HepG2 (cell line): ENCODE measurements around the gene CLIC4. TPM values are rescaled to one million over a fixed set of nuclear protein-coding genes. Genes with fewer than 3 reads are reported as not detected.
A peak's percentile ranks its signal among the peaks of the same experiment; 100 is the strongest.

Source experiments
- ATAC-seq: fragments of 200-7000 bp; cut with Tn5 transposase; 3 replicates; pipeline ENCODE4 v1.9.1; 2020; ENCODE audit warnings: mild to moderate bottlenecking, moderate library complexity
- BruUV-seq: library from RNA; stranded (reverse); fragments of 400-500 nt; replicated peaks from 2 replicates; lab custom pipeline; 2021; lab: Mats Ljungman, UMichigan
- CTCF ChIA-PET: fragments of 300-600 bp; formaldehyde crosslinking; extraction: SDS; loops from one replicate; lab custom pipeline; 2021; ENCODE audit warnings: low total read pairs, inconsistent platforms, low intra/inter-chr PET ratio; lab: Yijun Ruan, JAX
- POLR2A ChIA-PET: fragments of 350-600 bp; sonication (Branson Sonifier 250); formaldehyde crosslinking; loops from one replicate; lab custom pipeline; 2020; ENCODE audit warnings: antibody characterized with exemption, inconsistent platforms; lab: Yijun Ruan, JAX
- DNase-seq: peaks from one replicate; pipeline ENCODE4 v3.0.0-alpha.2; 2015; ENCODE audit warnings: low spot score
- FAIRE-seq: peaks from 3 replicates; lab custom pipeline; 2011; peaks lifted over from hg19 to GRCh38; lab: Jason Lieb, UNC
- H2AFZ ChIP-seq: one replicate; pipeline ENCODE4 v1.6.1; 2011; ENCODE audit warnings: low read length, inconsistent platforms
- H3K27ac ChIP-seq: fragments of 300-600 bp; 3 replicates; pipeline ENCODE4 v1.8.0; 2011; ENCODE audit warnings: mixed run types, mild to moderate bottlenecking, mixed read lengths, low read length, inconsistent platforms; ENCODE audit not compliant: insufficient read depth; ENCODE audit errors: extremely low read length
- H3K27me3 ChIP-seq, 2 experiments: fragments of 200-600 bp in 1 of 2; 2 replicates in 1 of 2; 3 replicates in 1 of 2; pipeline versions ENCODE4 v1.6.0 to v1.8.0; 2011; ENCODE audit warnings: low read length in 2 of 2, mild to moderate bottlenecking in 2 of 2, moderate library complexity in 2 of 2, inconsistent platforms in 1 of 2; ENCODE audit not compliant: insufficient read depth in 2 of 2, control insufficient read depth in 1 of 2
- H3K36me3 ChIP-seq, 2 experiments: fragments of 200-600 bp in 1 of 2; replicated peaks in 1 of 2; 2 replicates in 1 of 2; 3 replicates in 1 of 2; pipeline versions ENCODE4 v1.5.1 to v1.8.0; 2011; ENCODE audit warnings: low read length in 2 of 2, inconsistent platforms in 1 of 2; ENCODE audit not compliant: insufficient read depth in 2 of 2, control insufficient read depth in 1 of 2
- H3K4me1 ChIP-seq: 2 replicates; pipeline ENCODE4 v1.5.1; 2012; ENCODE audit warnings: low read length, inconsistent platforms; ENCODE audit not compliant: insufficient read depth
- H3K4me2 ChIP-seq: 2 replicates; pipeline ENCODE4 v1.6.0; 2011; ENCODE audit warnings: low read depth, low read length, inconsistent platforms
- H3K4me3 ChIP-seq, 3 experiments: fragments of 200-600 bp in 1 of 3; sonication (generic), shearing (Covaris generic) in 1 of 3; replicated peaks in 1 of 3; 2 replicates each; pipeline ENCODE4 v1.5.1; 2011 to 2016; ENCODE audit warnings: low read length in 3 of 3, inconsistent platforms in 2 of 3, low read depth in 2 of 3, mild to moderate bottlenecking in 2 of 3, control low read depth in 1 of 3, mixed read lengths in 1 of 3; ENCODE audit not compliant: insufficient read depth in 1 of 3
- H3K79me2 ChIP-seq: one replicate; pipeline ENCODE4 v1.6.1; 2011; ENCODE audit warnings: low read length, inconsistent platforms; ENCODE audit not compliant: insufficient read depth
- H3K9ac ChIP-seq: 2 replicates; pipeline ENCODE4 v1.6.0; 2011; ENCODE audit warnings: mild to moderate bottlenecking, low read depth, low read length, inconsistent platforms; ENCODE audit not compliant: insufficient read depth
- H3K9me3 ChIP-seq: 2 replicates; pipeline ENCODE4 v1.5.1; 2012; ENCODE audit warnings: mild to moderate bottlenecking, low read length
- H4K20me1 ChIP-seq: 2 replicates; pipeline ENCODE4 v1.6.0; 2011; ENCODE audit warnings: inconsistent platforms, mild to moderate bottlenecking, low read length, moderate library complexity; ENCODE audit not compliant: insufficient read depth
- DZIP1 ChIP-seq: sonication (generic); formaldehyde crosslinking; IDR thresholded peaks from 2 replicates; pipeline ENCODE4 v1.5.0; 2020; ENCODE audit warnings: mild to moderate bottlenecking, missing genetic modification reagents
- FOXA3 ChIP-seq: IDR thresholded peaks from 2 replicates; pipeline ENCODE4 v1.6.1; 2016; ENCODE audit warnings: missing genetic modification reagents, missing compliant biosample characterization
- MIER2 ChIP-seq: IDR thresholded peaks from 2 replicates; pipeline ENCODE4 v1.6.1; 2016; ENCODE audit warnings: missing biosample characterization, missing genetic modification reagents
- NCOR1 ChIP-seq: fragments of 200-600 bp; sonication (generic); IDR thresholded peaks from 2 replicates; pipeline ENCODE4 v1.7.0; 2017; ENCODE audit warnings: antibody characterized with exemption, low read length, borderline replicate concordance
- NFE2L1 ChIP-seq: sonication (generic); formaldehyde crosslinking; IDR thresholded peaks from 2 replicates; pipeline ENCODE4 v1.4.0; 2020; ENCODE audit warnings: missing genetic modification reagents, mild to moderate bottlenecking, borderline replicate concordance
- SIX4 ChIP-seq: sonication (generic); formaldehyde crosslinking; IDR thresholded peaks from 2 replicates; pipeline ENCODE4 v1.4.0; 2020; ENCODE audit warnings: missing genetic modification reagents
- TOE1 ChIP-seq: sonication (generic); formaldehyde crosslinking; IDR thresholded peaks from 2 replicates; pipeline ENCODE4 v1.4.0; 2020; ENCODE audit warnings: mild to moderate bottlenecking, missing genetic modification reagents
- YEATS2 ChIP-seq: sonication (generic); formaldehyde crosslinking; IDR thresholded peaks from 2 replicates; pipeline ENCODE4 v1.4.0; 2020; ENCODE audit warnings: missing genetic modification reagents, borderline replicate concordance
- ZNF710 ChIP-seq: sonication (generic); formaldehyde crosslinking; IDR thresholded peaks from 2 replicates; pipeline ENCODE4 v1.5.0; 2020; ENCODE audit warnings: mild to moderate bottlenecking, missing genetic modification reagents, borderline replicate concordance
- WGBS: methylation state at CpG from one replicate; pipeline ENCODE4 v1.1.6; 2017; ENCODE audit warnings: low lambda C conversion rate; 5-methylcytosine and 5-hydroxymethylcytosine counted together
- in situ Hi-C: cut with HindIII; loops from 2 replicates; pipeline ENCODE4 v1.10.0; 2017; ENCODE audit warnings: low pct_unique_long_range_greater_than_20kb; ENCODE audit not compliant: extremely low pct_ligation_motif_present
- intact Hi-C: fragments of 100-400 bp; cut with micrococcal nuclease; formaldehyde crosslinking; loops from one replicate; pipeline ENCODE4 v1.10.0; 2022; ENCODE audit not compliant: unreplicated experiment
- polyA plus RNA-seq, 8 experiments: library from polyadenylated mRNA; depleted of rRNA in 3 of 8; stranded (reverse) in 7 of 8; unstranded in 1 of 8; fragments of >200 nt; fragmentation: Illumina TruSeq in 4 of 8; extraction: Trizol in 4 of 8; gene quantifications; 2 replicates each; pipeline versions ENCODE4 v1.2.1 to v1.2.3, GENCODE V29; 2011 to 2016; ENCODE audit warnings: low read depth in 4 of 8, missing spikeins in 1 of 8, mixed read lengths in 1 of 8; ENCODE audit not compliant: insufficient read depth in 1 of 8
- total RNA-seq, 5 experiments: library from RNA; depleted of rRNA; stranded (reverse); fragments of >200 nt; fragmentation: Illumina TruSeq; extraction: Trizol; gene quantifications; 2 replicates each; pipeline ENCODE4 v1.2.3, GENCODE V29; 2016; ENCODE audit warnings: low read depth in 1 of 5
- TF ChIP-seq, protein P1 (sequence below): IDR thresholded peaks from 2 replicates; pipeline ENCODE4 v1.6.1; 2012; ENCODE audit warnings: low read length, improper control_type of control experiment
- TF ChIP-seq, protein P2 (sequence below): sonication (generic); formaldehyde crosslinking; IDR thresholded peaks from 2 replicates; pipeline ENCODE4 v1.5.1; 2020; ENCODE audit warnings: mild to moderate bottlenecking, missing genetic modification reagents, moderate library complexity

CLIC4 gene
- total and polyA plus RNA-seq, 2 of the 13 experiments (the other 11 are each of a cell fraction or from before 2014, with no cell fraction given) = 23.3 to 77.4 TPM

GRCh38 chr1:24714859-24715520, 30.3 kb upstream of the CLIC4 start:
- Histone ChIP-seq H3K9me3 (no peaks in the 10 kb centered on the region), H3K4me1 (peaks cover 88% of the 10 kb centered on the region), H3K4me3 (no peak overlapping the region), H3K27ac (no peak overlapping the region), H3K27me3 (no peaks in the 10 kb centered on the region), H4K20me1 (no peaks in the 10 kb centered on the region), H3K9ac (no peak overlapping the region), H3K79me2 (no peaks in the 10 kb centered on the region), H2AFZ (no peak overlapping the region), H3K4me2 (peak overlapping the region; percentile 26), H3K36me3 (no peaks in the 10 kb centered on the region)
- FAIRE-seq = no peak
- in situ Hi-C loops = no loop called here
- intact Hi-C loops = loop anchor here (1.0 kb wide), 1 partner anchor 10 kb away; no protein-coding TSS in a partner anchor
- DNase-seq = peak; percentile 49
- CTCF ChIA-PET = no interaction called here
- 73% methylated on average over 8 of the region's 8 CpGs for WGBS
- POLR2A ChIA-PET = interaction anchor here (2.3 to 3.3 kb wide), 2 partner anchors 9 kb away, joined by 7 to 22 read pairs; no protein-coding TSS in a partner anchor
- peak; percentile 42 for ATAC-seq
- no TSS peak for BruUV-seq
- no peak for TF ChIP-seq TOE1 (CRISPR knock-in tag)
- TF ChIP-seq NFE2L1 (CRISPR knock-in tag) = no peak
- no peak for TF ChIP-seq FOXA3 (CRISPR knock-in tag)
- TF ChIP-seq, protein P1, sequence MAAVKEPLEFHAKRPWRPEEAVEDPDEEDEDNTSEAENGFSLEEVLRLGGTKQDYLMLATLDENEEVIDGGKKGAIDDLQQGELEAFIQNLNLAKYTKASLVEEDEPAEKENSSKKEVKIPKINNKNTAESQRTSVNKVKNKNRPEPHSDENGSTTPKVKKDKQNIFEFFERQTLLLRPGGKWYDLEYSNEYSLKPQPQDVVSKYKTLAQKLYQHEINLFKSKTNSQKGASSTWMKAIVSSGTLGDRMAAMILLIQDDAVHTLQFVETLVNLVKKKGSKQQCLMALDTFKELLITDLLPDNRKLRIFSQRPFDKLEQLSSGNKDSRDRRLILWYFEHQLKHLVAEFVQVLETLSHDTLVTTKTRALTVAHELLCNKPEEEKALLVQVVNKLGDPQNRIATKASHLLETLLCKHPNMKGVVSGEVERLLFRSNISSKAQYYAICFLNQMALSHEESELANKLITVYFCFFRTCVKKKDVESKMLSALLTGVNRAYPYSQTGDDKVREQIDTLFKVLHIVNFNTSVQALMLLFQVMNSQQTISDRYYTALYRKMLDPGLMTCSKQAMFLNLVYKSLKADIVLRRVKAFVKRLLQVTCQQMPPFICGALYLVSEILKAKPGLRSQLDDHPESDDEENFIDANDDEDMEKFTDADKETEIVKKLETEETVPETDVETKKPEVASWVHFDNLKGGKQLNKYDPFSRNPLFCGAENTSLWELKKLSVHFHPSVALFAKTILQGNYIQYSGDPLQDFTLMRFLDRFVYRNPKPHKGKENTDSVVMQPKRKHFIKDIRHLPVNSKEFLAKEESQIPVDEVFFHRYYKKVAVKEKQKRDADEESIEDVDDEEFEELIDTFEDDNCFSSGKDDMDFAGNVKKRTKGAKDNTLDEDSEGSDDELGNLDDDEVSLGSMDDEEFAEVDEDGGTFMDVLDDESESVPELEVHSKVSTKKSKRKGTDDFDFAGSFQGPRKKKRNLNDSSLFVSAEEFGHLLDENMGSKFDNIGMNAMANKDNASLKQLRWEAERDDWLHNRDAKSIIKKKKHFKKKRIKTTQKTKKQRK = no peak
- TF ChIP-seq, protein P2, sequence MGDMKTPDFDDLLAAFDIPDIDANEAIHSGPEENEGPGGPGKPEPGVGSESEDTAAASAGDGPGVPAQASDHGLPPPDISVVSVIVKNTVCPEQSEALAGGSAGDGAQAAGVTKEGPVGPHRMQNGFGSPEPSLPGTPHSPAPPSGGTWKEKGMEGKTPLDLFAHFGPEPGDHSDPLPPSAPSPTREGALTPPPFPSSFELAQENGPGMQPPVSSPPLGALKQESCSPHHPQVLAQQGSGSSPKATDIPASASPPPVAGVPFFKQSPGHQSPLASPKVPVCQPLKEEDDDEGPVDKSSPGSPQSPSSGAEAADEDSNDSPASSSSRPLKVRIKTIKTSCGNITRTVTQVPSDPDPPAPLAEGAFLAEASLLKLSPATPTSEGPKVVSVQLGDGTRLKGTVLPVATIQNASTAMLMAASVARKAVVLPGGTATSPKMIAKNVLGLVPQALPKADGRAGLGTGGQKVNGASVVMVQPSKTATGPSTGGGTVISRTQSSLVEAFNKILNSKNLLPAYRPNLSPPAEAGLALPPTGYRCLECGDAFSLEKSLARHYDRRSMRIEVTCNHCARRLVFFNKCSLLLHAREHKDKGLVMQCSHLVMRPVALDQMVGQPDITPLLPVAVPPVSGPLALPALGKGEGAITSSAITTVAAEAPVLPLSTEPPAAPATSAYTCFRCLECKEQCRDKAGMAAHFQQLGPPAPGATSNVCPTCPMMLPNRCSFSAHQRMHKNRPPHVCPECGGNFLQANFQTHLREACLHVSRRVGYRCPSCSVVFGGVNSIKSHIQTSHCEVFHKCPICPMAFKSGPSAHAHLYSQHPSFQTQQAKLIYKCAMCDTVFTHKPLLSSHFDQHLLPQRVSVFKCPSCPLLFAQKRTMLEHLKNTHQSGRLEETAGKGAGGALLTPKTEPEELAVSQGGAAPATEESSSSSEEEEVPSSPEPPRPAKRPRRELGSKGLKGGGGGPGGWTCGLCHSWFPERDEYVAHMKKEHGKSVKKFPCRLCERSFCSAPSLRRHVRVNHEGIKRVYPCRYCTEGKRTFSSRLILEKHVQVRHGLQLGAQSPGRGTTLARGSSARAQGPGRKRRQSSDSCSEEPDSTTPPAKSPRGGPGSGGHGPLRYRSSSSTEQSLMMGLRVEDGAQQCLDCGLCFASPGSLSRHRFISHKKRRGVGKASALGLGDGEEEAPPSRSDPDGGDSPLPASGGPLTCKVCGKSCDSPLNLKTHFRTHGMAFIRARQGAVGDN = peak; percentile 31; the same call in 1 of the 2 replicates
- no peak for TF ChIP-seq NCOR1
- TF ChIP-seq YEATS2 = no peak
- no peak for TF ChIP-seq ZNF710
- no peak for TF ChIP-seq MIER2 (CRISPR knock-in tag)
- TF ChIP-seq SIX4 (CRISPR knock-in tag) = no peak
- no peak for TF ChIP-seq DZIP1 (CRISPR knock-in tag)
